Muscle of back (tissue), 11 donors: ENCODE data around the gene TMEM63C. TPM values are rescaled to one million over a fixed set of nuclear protein-coding genes. Genes with fewer than 3 reads are reported as not detected.
A peak's percentile ranks its signal among the peaks of the same experiment; 100 is the strongest.

Experiments used
- DNase-seq, 3 donors: peaks; one replicate each; pipeline versions ENCODE4 v3.0.0 to v3.0.0-alpha.2; 2013
- polyA plus RNA-seq, 10 donors: library from polyadenylated mRNA; unstranded; fragments of 120-200 nt; gene quantifications; one replicate each; pipeline ENCODE4 v1.2.1, GENCODE V29; 2013; ENCODE audit not compliant: insufficient read length in 10 of 10

The TMEM63C gene
- polyA plus RNA-seq, 10 donors = 0.35 to 2.5 (median 0.84) TPM

- DNase-seq = no peak
Observed at GRCh38 chr14:77195766-77196165, 14.2 kb downstream of the TMEM63C start.

- DNase-seq = no peak
Observed at GRCh38 chr14:77197988-77198387, 16.4 kb downstream of the TMEM63C start.

GRCh38 chr14:77198561-77198960, 17.0 kb downstream of the TMEM63C start:
- peak in 1 of 3 donors; percentile 21 for DNase-seq

- no peak for DNase-seq
Observed at GRCh38 chr14:77199590-77199989, 18.0 kb downstream of the TMEM63C start.

- no peak for DNase-seq
Observed at GRCh38 chr14:77200406-77200985, 18.9 kb downstream of the TMEM63C start.

- no peak for DNase-seq
Observed at GRCh38 chr14:77201696-77202095, 20.1 kb downstream of the TMEM63C start.

GRCh38 chr14:77203611-77204458, 22.2 kb downstream of the TMEM63C start:
- no peak for DNase-seq

GRCh38 chr14:77204459-77204771, 22.8 kb downstream of the TMEM63C start:
- DNase-seq = no peak

- DNase-seq = no peak
Observed at GRCh38 chr14:77204907-77205306, 23.3 kb downstream of the TMEM63C start.

GRCh38 chr14:77205566-77205965, 24.0 kb downstream of the TMEM63C start:
- DNase-seq = no peak

GRCh38 chr14:77206261-77206824, 24.7 kb downstream of the TMEM63C start:
- no peak for DNase-seq

- no peak for DNase-seq
Observed at GRCh38 chr14:77206877-77207389, 25.3 kb downstream of the TMEM63C start.

GRCh38 chr14:77208291-77208978, 26.8 kb downstream of the TMEM63C start:
- DNase-seq = peak; percentile 63 to 84 (median 84)

- DNase-seq = no peak
Observed at GRCh38 chr14:77208979-77209318, 27.4 kb downstream of the TMEM63C start.

- no peak for DNase-seq
Observed at GRCh38 chr14:77212097-77212870, 30.7 kb downstream of the TMEM63C start.

GRCh38 chr14:77212943-77213678, 31.5 kb downstream of the TMEM63C start:
- no peak for DNase-seq

GRCh38 chr14:77213679-77214016, 32.0 kb downstream of the TMEM63C start:
- DNase-seq = no peak

- DNase-seq = no peak
Observed at GRCh38 chr14:77214216-77214615, 32.6 kb downstream of the TMEM63C start.

- DNase-seq = no peak
Observed at GRCh38 chr14:77217551-77217950, 36.0 kb downstream of the TMEM63C start.

GRCh38 chr14:77219591-77219990, 38.0 kb downstream of the TMEM63C start:
- no peak for DNase-seq
